Stimulated activated CD4-positive, alpha-beta T cell treated with anti-CD3 and anti-CD28 coated beads, TNF-alpha, amount 100 ng/mL, for 1 hour (primary cell): ENCODE results near the gene MOSPD2.

Source experiments
- DNase-seq, 3 donors: peaks; one replicate each; pipeline ENCODE4 v3.0.0-alpha.2; 2020; ENCODE audit warnings: low read depth in 3 of 3, low spot score in 1 of 3

Gene MOSPD2

GRCh38 chrX:14913241-14913640 is 40.0 kb downstream of the MOSPD2 start:
- no peak for DNase-seq

DNA sequence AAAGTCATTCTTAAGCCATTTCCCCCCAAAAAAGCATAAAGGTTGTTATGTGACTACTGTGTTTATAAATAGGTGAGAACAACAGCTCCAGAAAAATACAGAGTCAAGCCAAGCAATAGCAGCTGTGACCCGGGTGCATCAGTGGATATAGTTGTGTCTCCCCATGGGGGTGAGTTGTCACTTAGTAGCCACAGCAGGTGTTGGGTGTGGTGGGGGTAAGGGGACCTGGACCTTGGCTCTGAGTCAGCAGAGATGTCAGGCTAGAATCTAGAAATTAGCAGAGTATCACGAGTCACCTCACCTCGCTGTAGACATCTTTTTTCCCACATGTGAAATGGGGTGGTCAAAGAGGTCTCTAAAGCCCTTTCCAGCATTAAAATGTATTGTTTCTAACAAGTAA is 42.4 kb downstream of the MOSPD2 start:
- DNase-seq, result no peak

GRCh38 chrX:14916017-14916674 is 42.9 kb downstream of the MOSPD2 start:
- no peak for DNase-seq

GRCh38 chrX:14919407-14919806 is 46.2 kb downstream of the MOSPD2 start:
- no peak for DNase-seq

GRCh38 chrX:14920196-14920595 is 47.0 kb downstream of the MOSPD2 start:
- no peak for DNase-seq

DNA sequence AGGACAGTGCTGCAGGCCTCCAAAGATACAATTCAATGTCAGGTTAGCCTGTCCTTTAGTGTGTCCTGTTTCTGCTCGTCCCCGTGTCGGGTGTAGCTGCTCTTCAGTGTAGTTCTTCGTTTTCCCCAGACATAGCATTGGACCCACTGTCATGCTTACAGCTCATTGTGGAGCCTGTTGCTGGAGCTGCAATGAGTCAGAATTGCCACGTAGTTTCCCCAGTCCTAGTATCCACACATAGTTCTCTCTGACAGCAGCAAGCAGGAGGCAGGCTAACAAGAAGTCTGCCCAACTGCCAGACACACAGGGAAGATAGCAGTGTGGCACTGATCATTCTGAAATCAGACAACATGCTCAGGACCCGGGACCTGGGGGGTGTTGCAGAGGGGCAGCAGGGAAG is 49.2 kb downstream of the MOSPD2 start:
- DNase-seq, result no peak

GRCh38 chrX:14923761-14924160 is 50.5 kb downstream of the MOSPD2 start:
- no peak for DNase-seq

DNA sequence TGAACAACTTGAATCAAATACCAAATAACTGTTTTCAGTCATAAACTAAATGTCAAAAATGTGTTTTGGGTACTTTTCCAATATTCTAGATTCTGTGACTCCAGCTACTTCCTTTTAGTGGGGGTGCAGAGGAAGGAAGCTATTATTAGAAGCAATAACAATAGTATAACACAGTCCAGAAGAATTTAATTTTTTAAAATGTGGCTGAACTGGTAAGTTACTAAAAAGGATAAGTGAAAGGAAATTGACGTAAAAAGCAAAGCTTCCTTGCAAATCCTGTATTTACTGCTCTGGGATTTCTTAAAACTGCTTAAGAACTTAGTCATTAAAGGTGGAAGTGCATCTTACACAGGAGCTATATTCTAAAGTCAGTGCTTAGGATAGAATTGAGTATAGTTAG is 53.2 kb downstream of the MOSPD2 start:
- DNase-seq, result no peak

GRCh38 chrX:14927401-14927800 is 54.2 kb downstream of the MOSPD2 start:
- no peak for DNase-seq

DNA sequence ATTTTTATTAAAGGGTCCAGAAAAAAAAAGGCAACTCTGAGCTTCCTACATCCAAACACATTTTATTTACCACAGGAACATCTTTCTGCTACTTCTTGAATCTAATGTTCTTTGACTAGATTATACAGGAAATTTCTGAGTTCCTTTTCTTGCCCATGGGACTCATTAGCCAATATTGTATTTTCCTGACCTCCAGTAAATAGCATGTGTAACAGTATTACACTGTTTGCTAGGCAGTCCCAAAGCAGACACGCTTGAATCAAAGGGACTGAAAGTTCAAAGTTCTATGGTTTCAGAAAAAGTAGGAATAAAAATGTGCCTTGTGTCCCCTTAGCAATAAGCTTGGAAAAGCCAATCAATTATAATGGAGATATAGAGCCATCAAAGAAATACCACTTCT is 57.4 kb downstream of the MOSPD2 start:
- no peak for DNase-seq

- no peak for DNase-seq
Measured at GRCh38 chrX:14932136-14932535, 58.9 kb downstream of the MOSPD2 start.

- no peak for DNase-seq
Measured at GRCh38 chrX:14934423-14934822, 61.2 kb downstream of the MOSPD2 start.

- DNase-seq, result no peak
Measured at GRCh38 chrX:14936561-14936960, 63.3 kb downstream of the MOSPD2 start.

DNA sequence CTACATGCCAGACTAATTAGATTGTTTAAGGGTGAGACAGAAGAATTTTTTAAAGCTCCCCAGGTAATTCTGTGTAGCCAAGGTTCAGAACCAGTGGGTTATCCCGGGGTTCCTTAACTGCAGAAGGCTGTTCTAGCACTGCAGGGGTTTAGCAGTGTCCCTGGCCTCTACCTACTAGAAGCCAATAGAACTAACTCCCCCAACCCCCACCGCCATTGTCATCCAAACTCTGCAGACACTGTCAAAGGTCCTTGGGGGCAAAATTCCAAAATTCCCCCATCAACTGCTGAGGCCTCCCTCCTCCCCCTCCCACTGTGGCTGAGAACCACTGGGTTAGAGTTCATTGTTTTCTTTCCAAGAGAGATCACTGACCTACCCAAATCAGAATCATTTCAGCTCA is 66.4 kb downstream of the MOSPD2 start:
- no peak for DNase-seq

GRCh38 chrX:14941301-14941700 is 68.1 kb downstream of the MOSPD2 start:
- no peak for DNase-seq

- no peak for DNase-seq
Measured at GRCh38 chrX:14942341-14942740, 69.1 kb downstream of the MOSPD2 start.

DNA sequence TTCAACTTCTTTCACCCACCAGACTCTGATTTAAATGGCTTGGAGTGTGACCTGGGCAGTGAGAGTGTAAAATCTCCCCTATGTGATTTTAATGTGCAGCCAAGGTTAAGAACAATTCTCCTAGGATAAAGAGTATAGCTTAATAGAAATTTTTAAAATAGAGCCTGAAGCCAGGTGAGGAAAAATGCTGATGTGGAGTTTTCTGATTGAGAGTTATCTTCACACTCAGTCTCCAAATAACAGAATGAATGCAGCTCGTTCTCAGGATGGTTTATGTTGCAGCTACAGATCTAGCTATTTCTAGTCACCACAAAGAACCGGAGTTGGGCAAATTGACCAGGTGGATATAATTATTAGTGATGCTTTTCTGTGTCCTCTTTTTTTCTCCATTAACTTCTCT is 70.7 kb downstream of the MOSPD2 start:
- DNase-seq, result no peak

DNA sequence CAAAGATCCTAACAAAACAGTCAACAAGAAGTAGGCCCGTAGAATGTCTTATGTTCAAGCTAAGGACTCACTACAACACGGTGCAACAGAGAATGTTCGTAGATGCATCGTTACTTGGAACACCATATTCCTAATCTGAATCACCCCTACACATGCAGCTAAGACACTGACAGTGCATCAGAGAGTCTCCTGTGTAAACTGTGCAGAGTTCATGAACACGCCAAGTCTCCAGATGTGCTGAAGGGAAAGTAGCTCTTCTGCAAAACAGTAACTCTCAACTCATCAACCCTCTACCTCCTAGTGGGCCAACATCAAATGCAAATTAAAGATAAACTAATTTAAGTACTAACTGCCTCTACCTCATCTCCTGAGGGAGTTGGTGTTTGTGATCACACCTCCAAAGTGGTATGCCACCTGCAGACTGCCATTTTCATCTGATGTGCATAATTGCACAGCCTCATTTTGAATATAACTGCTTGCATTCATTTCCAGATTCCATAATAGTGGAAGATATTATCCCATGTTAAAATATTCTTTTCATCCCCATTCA is 73.5 kb downstream of the MOSPD2 start:
- DNase-seq, result no peak

DNA sequence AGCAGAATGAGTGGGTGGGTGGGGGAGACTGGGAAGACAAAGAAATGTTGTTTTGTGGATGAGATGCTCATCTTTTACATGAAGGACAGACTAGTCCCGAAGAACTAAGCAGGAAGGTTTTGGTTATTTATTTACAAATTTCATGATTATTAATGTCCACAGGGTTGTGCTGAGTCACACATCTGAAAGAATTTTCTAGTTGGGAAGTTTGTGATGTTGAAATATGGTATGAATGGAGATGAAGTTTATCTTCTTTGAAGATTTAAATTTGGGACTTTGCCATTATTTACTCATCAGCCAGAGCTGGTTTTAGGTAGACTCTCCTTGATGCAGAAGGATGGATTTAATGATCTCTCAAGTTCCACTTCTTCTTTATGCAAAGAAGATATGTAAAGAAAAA is 75.5 kb downstream of the MOSPD2 start:
- DNase-seq, result no peak

- no peak for DNase-seq
Measured at GRCh38 chrX:14956813-14957582, 83.8 kb downstream of the MOSPD2 start.

DNA sequence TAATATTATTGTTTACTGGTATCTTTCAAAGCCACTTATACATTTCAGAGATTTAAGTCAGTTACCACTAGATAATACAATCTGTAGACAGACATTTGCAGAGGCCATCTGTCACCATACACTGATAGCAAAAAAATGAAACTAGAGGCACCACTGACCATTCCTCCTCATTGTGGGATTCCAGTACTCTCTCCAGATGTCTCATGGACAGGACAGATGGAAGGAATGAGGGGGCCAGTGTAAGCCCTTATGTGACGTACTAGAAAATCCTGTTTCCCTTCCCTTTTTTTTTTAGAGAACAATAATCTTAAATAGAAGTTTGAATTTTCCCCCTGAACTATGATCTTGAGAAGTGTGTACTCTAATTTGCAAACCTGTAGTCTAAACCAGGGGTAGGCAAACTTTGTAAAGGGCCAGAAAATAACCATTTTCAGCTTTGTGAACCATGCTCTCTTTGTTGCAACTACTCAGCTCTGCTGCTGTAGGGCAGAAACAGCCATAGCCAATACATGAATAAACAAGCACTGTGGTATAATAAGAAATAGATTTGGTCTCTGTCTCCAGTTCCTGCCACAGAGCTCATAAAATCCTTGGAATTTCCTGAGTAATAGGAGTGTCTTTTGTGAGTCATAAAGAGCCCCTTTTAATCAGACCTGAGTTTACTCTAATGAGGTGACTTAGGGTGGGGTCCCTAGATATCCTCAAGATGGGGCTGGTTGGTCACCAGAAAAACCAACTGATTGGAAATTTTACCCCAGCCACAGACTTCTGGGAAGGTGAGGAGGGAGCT is 90.4 kb downstream of the MOSPD2 start:
- no peak for DNase-seq

- no peak for DNase-seq
Measured at GRCh38 chrX:14964500-14964899, 91.3 kb downstream of the MOSPD2 start.
